HEK293 (cell line): ENCODE results near the gene MTRF1L.
A peak's percentile ranks its signal among the peaks of the same experiment; 100 is the strongest.

ENCODE experiments used
- FEZF1 ChIP-seq: fragments of 450-650 bp; formaldehyde crosslinking; IDR thresholded peaks from 2 replicates; pipeline ENCODE4 v1.5.1; 2016; ENCODE audit warnings: missing biosample characterization, missing genetic modification characterization
- GLIS2 ChIP-seq: fragments of 450-650 bp; formaldehyde crosslinking; IDR thresholded peaks from 2 replicates; pipeline ENCODE4 v1.5.1; 2016; ENCODE audit warnings: missing biosample characterization, missing genetic modification characterization
- OVOL3 ChIP-seq: fragments of 450-650 bp; formaldehyde crosslinking; IDR thresholded peaks from 2 replicates; pipeline ENCODE4 v1.5.1; 2016; ENCODE audit warnings: missing biosample characterization, missing genetic modification characterization
- PATZ1 ChIP-seq: fragments of 450-650 bp; formaldehyde crosslinking; IDR thresholded peaks from 2 replicates; pipeline ENCODE4 v1.5.1; 2016; ENCODE audit warnings: missing biosample characterization, missing genetic modification characterization
- SETDB1 ChIP-seq: IDR thresholded peaks from one replicate; pipeline ENCODE4 v1.6.1; 2017; ENCODE audit warnings: mild to moderate bottlenecking, low read length, moderate library complexity, mixed read lengths; ENCODE audit not compliant: insufficient read length
- SP2 ChIP-seq: fragments of 450-650 bp; formaldehyde crosslinking; IDR thresholded peaks from 2 replicates; pipeline ENCODE4 v1.5.1; 2016; ENCODE audit warnings: missing biosample characterization, missing genetic modification characterization
- TCF7L2 ChIP-seq: IDR thresholded peaks from 2 replicates; pipeline ENCODE4 v1.6.1; 2011; ENCODE audit warnings: low read depth, mild to moderate bottlenecking, inconsistent platforms, low read length, moderate library complexity, borderline replicate concordance
- YY1 ChIP-seq: fragments of 450-650 bp; formaldehyde crosslinking; IDR thresholded peaks from 2 replicates; pipeline ENCODE4 v1.5.1; 2018; ENCODE audit warnings: missing biosample characterization, missing genetic modification characterization
- ZBTB17 ChIP-seq: fragments of 450-650 bp; formaldehyde crosslinking; IDR thresholded peaks from 2 replicates; pipeline ENCODE4 v1.5.1; 2016; ENCODE audit warnings: missing biosample characterization, missing genetic modification characterization
- ZBTB20 ChIP-seq: fragments of 450-650 bp; formaldehyde crosslinking; IDR thresholded peaks from 2 replicates; pipeline ENCODE4 v1.5.1; 2016; ENCODE audit warnings: missing biosample characterization, missing genetic modification characterization
- ZEB2 ChIP-seq: fragments of 450-650 bp; formaldehyde crosslinking; IDR thresholded peaks from 2 replicates; pipeline ENCODE4 v1.5.1; 2016; ENCODE audit warnings: missing biosample characterization, missing genetic modification characterization
- ZIC2 ChIP-seq: fragments of 450-650 bp; formaldehyde crosslinking; IDR thresholded peaks from 2 replicates; pipeline ENCODE4 v1.5.1; 2016; ENCODE audit warnings: missing biosample characterization, missing genetic modification characterization
- ZNF133 ChIP-seq: fragments of 450-650 bp; formaldehyde crosslinking; IDR thresholded peaks from 2 replicates; pipeline ENCODE4 v1.5.1; 2016; ENCODE audit warnings: missing biosample characterization, missing genetic modification characterization
- ZNF146 ChIP-seq: fragments of 450-650 bp; formaldehyde crosslinking; IDR thresholded peaks from 2 replicates; pipeline ENCODE4 v1.5.1; 2016; ENCODE audit warnings: missing biosample characterization, missing genetic modification characterization
- ZNF174 ChIP-seq: fragments of 450-650 bp; formaldehyde crosslinking; IDR thresholded peaks from 2 replicates; pipeline ENCODE4 v1.5.0; 2017; ENCODE audit warnings: missing biosample characterization, mild to moderate bottlenecking, missing genetic modification characterization
- ZNF19 ChIP-seq: fragments of 450-650 bp; formaldehyde crosslinking; IDR thresholded peaks from 2 replicates; pipeline ENCODE4; 2016; ENCODE audit warnings: missing biosample characterization, missing genetic modification characterization, low read depth
- ZNF335 ChIP-seq: fragments of 450-650 bp; formaldehyde crosslinking; conservative IDR thresholded peaks from 2 replicates; pipeline ENCODE4 v1.5.1; 2016; ENCODE audit warnings: missing biosample characterization, missing genetic modification characterization
- ZNF398 ChIP-seq: fragments of 450-650 bp; formaldehyde crosslinking; IDR thresholded peaks from 2 replicates; pipeline ENCODE4 v1.5.1; 2017; ENCODE audit warnings: missing biosample characterization, missing genetic modification characterization
- ZNF404 ChIP-seq: fragments of 450-650 bp; formaldehyde crosslinking; IDR thresholded peaks from 2 replicates; pipeline ENCODE4 v1.5.1; 2017; ENCODE audit warnings: missing biosample characterization, missing genetic modification characterization
- ZNF449 ChIP-seq: fragments of 450-650 bp; formaldehyde crosslinking; IDR thresholded peaks from 2 replicates; pipeline ENCODE4 v1.5.1; 2017; ENCODE audit warnings: missing biosample characterization, mild to moderate bottlenecking, missing genetic modification characterization, moderate library complexity
- ZNF48 ChIP-seq: fragments of 450-650 bp; formaldehyde crosslinking; IDR thresholded peaks from 2 replicates; pipeline ENCODE4 v1.5.1; 2016; ENCODE audit warnings: missing biosample characterization, missing genetic modification characterization
- ZNF488 ChIP-seq: fragments of 450-650 bp; formaldehyde crosslinking; IDR thresholded peaks from 2 replicates; pipeline ENCODE4 v1.5.1; 2016; ENCODE audit warnings: missing biosample characterization, missing genetic modification characterization
- ZNF530 ChIP-seq: fragments of 450-650 bp; formaldehyde crosslinking; IDR thresholded peaks from 2 replicates; pipeline ENCODE4 v1.5.1; 2016; ENCODE audit warnings: low read depth, missing biosample characterization, missing genetic modification characterization
- ZNF555 ChIP-seq: fragments of 450-650 bp; formaldehyde crosslinking; conservative IDR thresholded peaks from 2 replicates; pipeline ENCODE4 v1.5.1; 2017; ENCODE audit warnings: missing biosample characterization, mild to moderate bottlenecking, missing genetic modification characterization, inconsistent platforms
- ZNF660 ChIP-seq: fragments of 450-650 bp; IDR thresholded peaks from 2 replicates; pipeline ENCODE4 v1.5.1; 2018; ENCODE audit warnings: missing biosample characterization, mild to moderate bottlenecking, missing genetic modification characterization
- ZNF692 ChIP-seq: fragments of 450-650 bp; formaldehyde crosslinking; IDR thresholded peaks from 2 replicates; pipeline ENCODE4 v1.5.1; 2016; ENCODE audit warnings: missing biosample characterization, missing genetic modification characterization
- ZNF76 ChIP-seq: fragments of 450-650 bp; formaldehyde crosslinking; IDR thresholded peaks from 2 replicates; pipeline ENCODE4; 2016; ENCODE audit warnings: low read depth, missing biosample characterization, missing genetic modification characterization, borderline replicate concordance
- TF ChIP-seq, protein P1 (sequence below): fragments of 450-650 bp; formaldehyde crosslinking; IDR thresholded peaks from 2 replicates; pipeline ENCODE4 v1.5.1; 2016; ENCODE audit warnings: missing biosample characterization, missing genetic modification characterization, low read depth
- TF ChIP-seq, protein P2 (sequence below): fragments of 450-650 bp; formaldehyde crosslinking; IDR thresholded peaks from 2 replicates; pipeline ENCODE4 v1.5.1; 2016; ENCODE audit warnings: missing biosample characterization, missing genetic modification characterization

Gene MTRF1L

GRCh38 chr6:153002613-153003365, at the start of gene MTRF1L (continued):
- no peak for TF ChIP-seq ZNF555
- TF ChIP-seq SETDB1 = no peak
- TF ChIP-seq GLIS2 (tag by site-specific recombination) = peak; percentile 91
- TF ChIP-seq PATZ1 (tag by site-specific recombination) = peak; percentile 77
- TF ChIP-seq, protein P1, sequence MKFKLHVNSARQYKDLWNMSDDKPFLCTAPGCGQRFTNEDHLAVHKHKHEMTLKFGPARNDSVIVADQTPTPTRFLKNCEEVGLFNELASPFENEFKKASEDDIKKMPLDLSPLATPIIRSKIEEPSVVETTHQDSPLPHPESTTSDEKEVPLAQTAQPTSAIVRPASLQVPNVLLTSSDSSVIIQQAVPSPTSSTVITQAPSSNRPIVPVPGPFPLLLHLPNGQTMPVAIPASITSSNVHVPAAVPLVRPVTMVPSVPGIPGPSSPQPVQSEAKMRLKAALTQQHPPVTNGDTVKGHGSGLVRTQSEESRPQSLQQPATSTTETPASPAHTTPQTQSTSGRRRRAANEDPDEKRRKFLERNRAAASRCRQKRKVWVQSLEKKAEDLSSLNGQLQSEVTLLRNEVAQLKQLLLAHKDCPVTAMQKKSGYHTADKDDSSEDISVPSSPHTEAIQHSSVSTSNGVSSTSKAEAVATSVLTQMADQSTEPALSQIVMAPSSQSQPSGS (tag by site-specific recombination) = no peak
- peak; percentile 93 for TF ChIP-seq SP2 (tag by site-specific recombination)
- peak; percentile 64 for TF ChIP-seq ZBTB17
- TF ChIP-seq, protein P2, sequence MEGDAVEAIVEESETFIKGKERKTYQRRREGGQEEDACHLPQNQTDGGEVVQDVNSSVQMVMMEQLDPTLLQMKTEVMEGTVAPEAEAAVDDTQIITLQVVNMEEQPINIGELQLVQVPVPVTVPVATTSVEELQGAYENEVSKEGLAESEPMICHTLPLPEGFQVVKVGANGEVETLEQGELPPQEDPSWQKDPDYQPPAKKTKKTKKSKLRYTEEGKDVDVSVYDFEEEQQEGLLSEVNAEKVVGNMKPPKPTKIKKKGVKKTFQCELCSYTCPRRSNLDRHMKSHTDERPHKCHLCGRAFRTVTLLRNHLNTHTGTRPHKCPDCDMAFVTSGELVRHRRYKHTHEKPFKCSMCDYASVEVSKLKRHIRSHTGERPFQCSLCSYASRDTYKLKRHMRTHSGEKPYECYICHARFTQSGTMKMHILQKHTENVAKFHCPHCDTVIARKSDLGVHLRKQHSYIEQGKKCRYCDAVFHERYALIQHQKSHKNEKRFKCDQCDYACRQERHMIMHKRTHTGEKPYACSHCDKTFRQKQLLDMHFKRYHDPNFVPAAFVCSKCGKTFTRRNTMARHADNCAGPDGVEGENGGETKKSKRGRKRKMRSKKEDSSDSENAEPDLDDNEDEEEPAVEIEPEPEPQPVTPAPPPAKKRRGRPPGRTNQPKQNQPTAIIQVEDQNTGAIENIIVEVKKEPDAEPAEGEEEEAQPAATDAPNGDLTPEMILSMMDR (tag by site-specific recombination) = no peak
- TF ChIP-seq ZEB2 (tag by site-specific recombination) = peak; percentile 57; the same call in 1 of the 2 replicates
- TF ChIP-seq ZNF404 = no peak
- no peak for TF ChIP-seq ZNF133 (tag by site-specific recombination)
- TF ChIP-seq ZIC2 (tag by site-specific recombination) = no peak
- TF ChIP-seq YY1 (tag by site-specific recombination) = no peak
- peak; percentile 89 for TF ChIP-seq ZNF335 (tag by site-specific recombination)
- TF ChIP-seq ZNF488 = no peak
- no peak for TF ChIP-seq ZNF174 (tag by site-specific recombination)
- TF ChIP-seq ZNF48 (tag by site-specific recombination) = no peak
- no peak for TF ChIP-seq OVOL3
- TF ChIP-seq ZNF660 = peak; percentile 44; the same call in 1 of the 2 replicates
- TF ChIP-seq ZNF76 (tag by site-specific recombination) = no peak; the same call in 1 of the 2 replicates
- no peak for TF ChIP-seq ZNF530 (tag by site-specific recombination)
- TF ChIP-seq ZNF692 (tag by site-specific recombination) = no peak; the same call in 1 of the 2 replicates
- TF ChIP-seq ZNF19 (tag by site-specific recombination) = no peak
- TF ChIP-seq TCF7L2 = no peak
- TF ChIP-seq FEZF1 (tag by site-specific recombination) = no peak
- peak; percentile 49; the same call in 1 of the 2 replicates for TF ChIP-seq ZNF398 (tag by site-specific recombination)
- TF ChIP-seq ZNF146 (tag by site-specific recombination) = no peak
- TF ChIP-seq ZBTB20 (tag by site-specific recombination) = peak; percentile 90
- no peak for TF ChIP-seq ZNF449 (tag by site-specific recombination)
